Lung microvascular endothelial cell (primary cell): ENCODE results near the gene GBP7. TPM values are rescaled to one million over a fixed set of nuclear protein-coding genes. Genes with fewer than 3 reads are reported as not detected.
A peak's percentile ranks its signal among the peaks of the same experiment; 100 is the strongest.
"Not testable (repeated sequence)": the region's sequence is repeated elsewhere in the genome, so short reads cannot be mapped to it uniquely, and the experiment has no call there.

Experiments used
- DNase-seq, 2 donors: peaks; one replicate each; pipeline versions ENCODE4 v3.0.0 to v3.0.0-alpha.2; 2010; ENCODE audit warnings: low read depth in 2 of 2
- total RNA-seq: library from RNA; depleted of rRNA; stranded (reverse); fragments of >200 nt; gene quantifications from 2 replicates; pipeline ENCODE4 v1.2.1, GENCODE V29; 2014

GBP7 gene, protein sequence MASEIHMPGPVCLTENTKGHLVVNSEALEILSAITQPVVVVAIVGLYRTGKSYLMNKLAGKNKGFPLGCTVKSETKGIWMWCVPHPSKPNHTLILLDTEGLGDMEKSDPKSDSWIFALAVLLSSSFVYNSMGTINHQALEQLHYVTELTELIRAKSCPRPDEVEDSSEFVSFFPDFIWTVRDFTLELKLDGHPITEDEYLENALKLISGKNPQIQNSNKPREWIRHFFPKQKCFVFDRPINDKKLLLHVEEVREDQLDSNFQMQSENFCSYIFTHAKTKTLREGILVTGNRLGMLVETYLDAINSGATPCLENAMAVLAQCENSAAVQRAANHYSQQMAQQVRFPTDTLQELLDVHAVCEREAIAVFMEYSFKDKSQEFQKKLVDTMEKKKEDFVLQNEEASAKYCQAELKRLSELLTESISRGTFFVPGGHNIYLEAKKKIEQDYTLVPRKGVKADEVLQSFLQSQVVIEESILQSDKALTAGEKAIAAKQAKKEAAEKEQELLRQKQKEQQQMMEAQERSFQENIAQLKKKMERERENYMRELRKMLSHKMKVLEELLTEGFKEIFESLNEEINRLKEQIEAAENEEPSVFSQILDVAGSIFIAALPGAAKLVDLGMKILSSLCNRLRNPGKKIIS
- not detected in 2 replicates for total RNA-seq

DNA sequence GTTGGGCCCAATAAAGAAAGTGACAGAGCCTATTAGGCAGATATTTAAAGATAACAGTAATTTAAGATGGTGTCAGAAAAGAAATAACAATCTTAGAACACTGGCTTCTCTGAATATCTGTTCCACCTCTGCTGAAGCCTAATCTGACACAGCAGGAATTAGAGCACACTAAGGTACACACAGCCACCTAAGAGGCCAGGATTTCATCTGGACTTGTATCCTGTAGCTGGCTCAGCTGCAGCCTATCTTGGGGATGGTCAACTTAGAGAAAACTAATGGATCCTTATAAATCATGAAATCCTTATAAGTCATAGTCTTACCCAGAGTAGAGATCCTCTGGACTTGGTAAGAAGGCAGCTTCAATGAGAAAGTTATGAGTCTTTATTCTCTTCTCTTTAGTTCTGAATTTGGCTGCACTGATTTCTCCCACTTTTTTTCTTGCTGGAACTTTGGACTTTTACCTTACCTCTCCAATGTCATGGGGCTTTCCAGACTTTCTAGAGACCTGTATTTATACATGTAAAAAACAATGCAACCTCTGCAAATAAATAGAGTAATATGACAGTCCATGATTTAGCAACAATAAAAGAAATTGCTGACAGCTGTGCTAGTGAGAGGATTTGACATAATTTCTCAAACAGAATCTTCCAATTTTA, at the start of gene GBP7:
Gene GBP7 (minus strand): TSS at position 403 of the 656 bp plus-strand sequence. CDS start 4,068 bp downstream, outside the sequence.
- DNase-seq = no peak

DNA sequence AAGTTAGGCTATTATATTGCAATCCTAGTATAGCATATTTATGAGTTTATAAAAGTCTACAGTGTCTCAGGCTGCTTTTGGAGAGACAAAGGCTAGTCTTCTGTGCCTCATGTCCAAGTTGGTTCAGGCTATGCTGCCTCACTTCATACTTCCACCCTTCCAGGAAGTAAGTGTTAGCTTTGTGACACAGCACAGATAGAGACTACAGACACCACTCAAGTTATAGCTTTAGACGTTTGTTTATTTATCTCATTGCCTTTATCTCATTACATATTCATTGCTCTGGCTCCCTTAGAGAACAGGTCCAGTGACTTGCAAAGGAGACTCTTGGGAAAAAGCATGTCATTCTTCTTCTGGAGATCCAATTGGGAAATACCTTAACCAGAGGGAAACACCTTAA, 45.5 kb upstream of the GBP7 start:
- no peak for DNase-seq

DNA sequence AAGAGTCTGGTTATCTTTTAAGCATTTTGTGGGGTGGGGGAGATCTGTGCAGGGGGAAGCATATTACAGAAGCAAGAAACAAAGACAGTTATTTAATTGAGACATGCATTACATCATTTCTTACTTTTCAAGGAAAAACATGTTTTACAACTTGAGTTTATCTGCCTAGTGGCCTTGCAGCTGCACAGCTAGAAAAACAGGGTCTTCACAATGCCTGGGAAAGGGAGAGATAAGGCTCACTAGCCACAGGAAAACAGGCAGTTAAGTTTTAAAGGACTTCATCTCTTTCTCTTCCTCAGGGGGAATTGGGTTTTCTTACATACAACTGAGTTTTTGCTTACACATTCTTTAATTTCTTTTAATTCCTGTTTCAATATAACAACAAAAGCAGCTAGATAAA, 44.0 kb upstream of the GBP7 start:
- DNase-seq = not testable (repeated sequence)

DNA sequence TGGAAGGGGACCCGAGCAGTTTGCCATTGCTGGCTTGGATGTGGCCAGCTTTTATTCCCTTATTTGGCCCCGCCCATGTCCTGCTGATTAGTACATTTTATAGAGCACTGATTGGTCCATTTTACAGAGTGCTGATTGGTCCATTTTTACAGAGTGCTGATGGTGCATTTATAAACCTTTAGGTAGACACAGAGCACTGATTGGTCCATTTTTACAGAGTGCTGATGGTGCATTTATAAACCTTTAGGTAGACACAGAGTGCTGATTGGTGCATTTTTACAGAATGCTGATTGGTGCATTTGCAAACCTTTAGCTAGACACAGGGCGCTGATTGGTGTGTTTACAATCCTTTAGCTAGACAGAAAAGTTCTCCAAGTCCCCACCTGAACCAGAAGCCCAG, 43.1 kb upstream of the GBP7 start:
- not testable (repeated sequence) for DNase-seq

DNA sequence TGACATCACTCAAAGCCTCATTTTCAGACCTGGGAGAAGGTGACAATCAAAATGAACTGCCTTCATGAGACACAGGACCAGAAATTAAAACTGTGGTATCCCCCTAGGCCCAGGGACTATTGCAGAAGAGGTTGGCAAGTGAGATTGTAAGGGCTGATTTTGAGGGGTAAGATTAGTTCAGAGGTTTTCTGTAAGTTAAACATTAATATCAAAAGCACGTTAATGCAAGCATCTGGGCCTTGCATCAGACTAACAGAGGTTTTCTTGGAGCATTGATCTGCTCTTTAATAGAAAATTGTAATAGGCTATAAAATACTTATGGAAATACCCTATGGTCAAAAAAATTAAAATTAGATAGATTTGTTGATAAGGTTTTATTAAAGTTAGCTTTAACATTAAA, 37.5 kb upstream of the GBP7 start:
- DNase-seq = no peak

DNA sequence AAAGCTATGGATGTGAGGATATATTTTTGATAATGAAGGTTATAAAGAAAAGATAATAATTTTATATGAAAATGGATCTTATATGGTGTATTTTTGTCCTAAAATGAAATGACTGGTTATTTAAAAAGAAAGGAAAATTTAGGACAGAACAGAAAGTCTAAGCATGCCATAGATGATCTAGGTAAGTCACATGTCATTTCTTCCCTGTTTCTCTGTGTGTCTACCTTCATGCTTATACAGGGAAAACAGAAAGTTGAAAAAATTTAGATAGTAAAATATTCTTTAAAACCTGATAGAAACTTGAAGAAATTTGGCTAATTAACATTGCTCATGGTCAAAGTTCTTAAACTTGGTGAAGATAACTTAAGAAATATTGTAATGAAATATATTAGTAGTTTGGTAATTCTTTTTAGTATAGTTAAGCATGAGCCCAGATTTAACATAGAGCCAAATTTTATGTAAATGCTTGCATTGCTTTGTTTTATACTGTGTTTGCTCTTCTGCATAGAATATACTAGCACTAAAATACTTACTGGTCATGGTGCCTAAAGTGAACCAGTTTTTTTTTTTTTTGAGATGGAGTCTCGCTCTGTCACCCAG, 35.3 kb upstream of the GBP7 start:
- DNase-seq = no peak

DNA sequence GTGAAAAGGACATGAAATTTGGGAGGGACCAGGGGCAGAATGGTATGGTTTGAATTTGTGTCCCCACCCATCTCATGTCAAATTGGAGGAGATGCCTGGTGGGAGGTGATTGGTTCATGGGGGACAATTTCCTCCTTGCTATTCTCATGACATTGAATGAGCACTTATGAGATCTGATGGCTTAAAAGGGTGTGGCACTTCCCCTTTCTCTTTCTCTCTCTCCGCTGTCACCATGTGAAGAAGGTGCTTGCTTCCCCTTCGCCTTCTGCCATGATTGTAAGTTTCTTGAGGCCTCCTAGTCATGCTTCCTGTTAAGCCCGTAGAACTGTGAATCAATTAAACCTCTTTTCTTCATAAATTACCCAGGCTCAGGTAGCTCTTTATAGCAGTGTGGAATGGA, 30.6 kb upstream of the GBP7 start:
- DNase-seq = no peak

DNA sequence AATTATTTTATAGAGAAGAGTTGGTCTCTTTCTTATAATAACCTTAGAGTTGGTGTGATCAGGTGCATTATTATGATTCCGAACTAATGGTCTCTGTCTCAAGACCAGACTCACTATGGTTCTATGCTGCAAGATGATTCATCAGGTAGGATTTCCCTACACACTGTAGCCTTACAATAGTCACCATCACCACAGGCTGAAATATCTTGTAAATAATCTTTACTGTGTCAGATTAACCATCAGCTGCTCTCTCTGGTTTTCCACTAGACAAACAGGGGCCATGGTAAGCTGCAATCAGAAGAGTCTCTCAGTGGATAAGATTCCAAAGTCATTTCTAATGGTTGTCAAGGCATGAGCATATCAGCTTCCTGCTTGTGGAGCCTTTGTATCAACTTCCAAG, 27.4 kb upstream of the GBP7 start:
- no peak for DNase-seq

DNA sequence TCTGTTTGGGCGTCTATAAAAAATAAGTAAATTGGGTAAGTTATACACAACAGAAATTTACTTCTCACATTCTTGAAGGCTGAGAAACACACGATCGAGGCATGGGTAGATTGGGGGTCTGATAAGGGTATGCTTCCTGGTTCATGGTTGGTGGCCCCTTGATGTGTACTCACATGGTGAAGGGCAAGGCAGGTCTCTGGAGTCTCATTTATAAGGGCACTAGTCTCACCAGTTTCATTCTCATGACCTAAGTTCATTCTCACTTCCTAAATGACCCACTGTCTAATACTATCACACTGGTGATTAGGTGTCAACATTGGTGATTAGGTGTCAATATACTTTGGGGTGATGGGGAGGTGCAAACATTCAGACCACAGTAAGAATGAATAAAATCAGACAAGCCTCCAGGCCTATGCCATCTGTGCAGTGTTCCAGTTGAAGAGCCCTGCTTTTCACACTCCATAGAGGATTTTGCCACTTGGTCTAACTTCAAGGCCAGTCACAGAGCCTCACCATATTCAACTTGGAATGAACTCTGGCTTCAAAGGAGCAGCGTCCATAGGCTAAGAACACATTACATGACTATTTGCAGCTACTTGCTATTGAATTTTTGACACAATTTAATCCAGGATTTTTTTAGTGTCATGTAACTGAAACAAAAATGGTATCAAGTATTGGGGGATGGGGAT, 25.4 kb upstream of the GBP7 start:
- DNase-seq = no peak

DNA sequence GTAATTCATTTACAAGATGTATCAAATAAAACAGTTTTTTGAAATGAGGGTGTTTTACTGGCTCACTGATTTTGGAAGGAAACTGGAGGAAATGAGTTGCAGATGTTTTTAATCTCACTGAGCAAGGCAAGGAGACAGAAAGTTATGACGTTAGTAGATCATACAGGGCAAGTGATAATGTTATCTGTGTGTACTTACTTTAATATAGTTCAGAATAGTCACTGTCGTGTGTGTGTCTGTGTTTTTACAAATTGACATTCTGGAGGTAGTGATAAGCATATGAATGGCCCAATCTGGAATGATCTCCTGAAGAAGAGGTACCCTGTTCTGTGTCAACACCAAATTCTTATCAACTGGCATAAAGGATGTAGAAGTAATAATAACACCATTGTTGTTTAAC, 24.9 kb upstream of the GBP7 start:
- no peak for DNase-seq

DNA sequence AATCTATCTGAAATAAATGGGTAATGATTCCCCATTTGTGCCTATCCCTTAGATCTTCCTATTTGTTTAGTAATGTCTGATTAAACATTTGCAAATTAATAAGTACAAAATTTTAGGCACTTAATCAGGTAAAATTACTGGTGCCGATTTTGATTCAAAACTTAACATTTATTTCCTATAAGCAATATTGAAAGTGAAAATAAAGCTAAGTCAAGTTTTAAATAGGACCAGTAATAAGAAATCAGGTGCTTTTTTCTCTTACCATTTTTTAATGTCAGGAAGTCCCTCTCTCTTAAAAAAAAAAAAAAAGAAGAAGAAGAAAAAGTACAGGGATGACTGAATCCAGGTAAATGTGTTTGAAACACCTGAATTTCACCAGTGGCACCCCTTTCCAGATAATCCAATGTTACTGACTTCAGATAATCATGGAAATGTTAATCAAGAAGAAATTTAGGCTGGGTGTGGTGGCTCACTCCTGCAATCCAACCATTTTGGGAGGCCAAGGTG, 23.8 kb upstream of the GBP7 start:
- no peak for DNase-seq

DNA sequence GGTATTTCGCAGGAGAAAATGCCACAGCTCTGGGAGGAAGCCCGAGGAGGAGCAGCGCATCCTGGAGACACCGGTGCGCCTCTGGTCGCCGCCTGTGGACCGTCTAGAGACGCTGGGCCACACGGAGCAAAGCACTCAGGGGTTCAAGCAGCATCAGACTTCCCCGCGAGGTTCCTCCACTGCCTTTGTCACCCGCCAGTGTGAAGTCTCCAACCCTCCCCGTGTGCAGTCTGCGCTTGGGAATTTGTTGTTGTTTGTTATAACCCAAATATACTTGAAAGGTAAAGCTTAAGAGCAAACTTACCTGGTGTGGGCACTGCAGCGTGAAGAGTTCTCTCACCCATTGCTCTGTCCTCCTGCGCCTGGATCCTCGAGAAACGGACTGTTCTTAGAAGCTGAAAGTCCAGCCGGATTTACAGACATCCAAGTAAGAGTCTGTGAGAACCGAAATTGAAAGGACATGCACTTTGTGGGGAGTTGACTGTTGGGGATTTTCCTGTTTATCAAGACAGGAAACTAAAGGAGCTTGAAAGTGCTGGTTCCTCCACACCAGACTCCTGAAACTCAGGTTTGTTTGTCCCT, 22.8 kb upstream of the GBP7 start, which contains the start of gene GBP4:
Gene GBP4 (minus strand): TSS at position 452 of the 582 bp plus-strand sequence. CDS start 108 bp downstream, at position 344.
- DNase-seq = peak; percentile 6 to 75

DNA sequence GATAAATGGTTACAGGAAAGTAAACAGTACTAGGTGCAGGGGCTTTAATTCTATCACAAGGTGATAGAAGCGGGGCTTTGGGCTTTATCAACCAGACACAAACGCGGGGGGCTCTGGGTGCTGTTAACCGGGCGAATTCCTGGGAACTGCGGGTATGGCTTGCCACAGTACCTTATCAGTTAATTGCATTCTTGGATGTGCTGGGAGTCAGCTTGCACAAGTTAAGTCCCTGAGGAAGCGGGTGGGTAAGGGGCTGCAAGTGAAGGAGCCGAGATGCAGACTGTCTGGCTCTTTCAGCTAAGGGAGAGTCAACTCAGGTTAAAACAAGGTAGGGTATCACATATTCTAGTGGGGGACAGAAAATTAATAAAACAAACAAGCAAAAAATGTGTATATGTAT, 22.3 kb upstream of the GBP7 start:
- no peak for DNase-seq

DNA sequence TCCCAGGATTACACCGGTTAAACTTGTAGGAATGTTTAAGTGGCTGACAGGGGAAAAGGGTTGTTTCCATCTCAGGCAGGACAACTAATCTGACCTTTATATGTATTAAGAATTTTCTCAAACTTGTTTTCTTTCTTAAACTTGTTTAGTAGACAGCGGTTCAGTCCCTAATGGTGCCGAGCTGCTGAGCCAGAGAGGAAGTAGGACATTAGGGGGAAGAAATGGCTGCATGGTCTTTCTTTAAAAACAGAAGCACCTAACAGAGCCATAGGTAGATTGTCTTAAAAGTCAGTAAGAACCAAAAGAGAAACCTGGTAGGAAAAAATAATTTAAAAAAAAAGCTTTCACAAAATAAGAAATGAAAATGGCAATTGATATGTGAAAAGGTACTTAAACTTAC, 19.7 kb upstream of the GBP7 start:
- DNase-seq = no peak

DNA sequence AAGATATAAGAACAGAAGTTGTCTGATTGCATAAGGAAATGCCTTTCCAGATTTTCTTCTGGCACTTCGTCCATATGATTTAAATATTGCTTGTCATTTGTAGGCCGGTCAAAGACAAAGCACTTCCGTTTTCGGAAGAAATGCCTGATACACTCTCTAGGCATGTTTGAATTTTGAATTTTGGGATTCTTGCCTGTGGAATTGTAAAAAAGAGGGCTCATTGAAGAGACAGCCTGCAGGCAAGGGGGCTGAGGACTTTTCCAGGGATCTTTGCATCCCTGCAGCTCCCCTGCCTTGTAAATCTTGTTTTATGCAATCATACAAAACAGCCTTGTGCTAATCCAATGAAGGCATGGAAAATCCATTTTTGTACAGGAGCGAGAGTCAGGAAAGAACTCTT, 15.5 kb upstream of the GBP7 start:
- no peak for DNase-seq

DNA sequence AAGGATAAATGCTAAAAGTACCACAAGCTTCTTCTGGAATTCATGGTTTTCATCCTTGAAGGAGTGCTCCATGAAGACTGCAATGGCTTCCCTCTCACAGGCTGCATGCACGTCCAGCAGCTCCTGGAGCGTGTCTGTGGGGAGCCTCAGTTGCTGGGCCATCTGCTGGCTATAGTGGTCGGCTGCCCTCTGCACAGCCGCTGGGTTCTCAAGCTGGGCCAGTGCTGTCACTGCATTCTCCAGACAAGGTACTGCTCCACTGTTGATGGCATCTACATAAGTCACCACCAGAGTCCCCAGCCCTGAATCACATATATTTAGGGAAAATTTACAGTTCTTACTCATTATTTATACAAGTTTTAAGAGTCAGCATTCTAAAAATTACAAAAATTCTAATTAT, 14.2 kb upstream of the GBP7 start:
- DNase-seq = no peak

DNA sequence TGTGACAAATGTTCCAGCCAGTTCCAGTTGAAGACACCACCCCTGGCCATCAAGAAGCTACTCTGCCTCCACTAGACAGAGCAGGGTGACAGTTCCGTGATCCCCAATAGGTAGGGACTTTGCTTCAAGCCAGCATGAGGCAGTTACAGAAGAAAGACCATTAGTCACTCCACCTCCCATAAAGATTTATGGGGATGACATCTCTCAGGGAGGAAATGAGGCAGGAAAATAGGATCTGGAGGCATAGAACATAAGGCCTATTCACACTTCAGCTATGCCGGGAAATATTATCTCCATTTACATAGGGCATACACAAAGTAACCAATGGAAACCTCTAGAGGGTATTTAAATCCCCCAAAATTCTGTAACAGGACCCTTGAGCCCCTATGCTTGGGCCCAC, 3.5 kb upstream of the GBP7 start:
- DNase-seq = peak in 1 of 2 donors; percentile 36

DNA sequence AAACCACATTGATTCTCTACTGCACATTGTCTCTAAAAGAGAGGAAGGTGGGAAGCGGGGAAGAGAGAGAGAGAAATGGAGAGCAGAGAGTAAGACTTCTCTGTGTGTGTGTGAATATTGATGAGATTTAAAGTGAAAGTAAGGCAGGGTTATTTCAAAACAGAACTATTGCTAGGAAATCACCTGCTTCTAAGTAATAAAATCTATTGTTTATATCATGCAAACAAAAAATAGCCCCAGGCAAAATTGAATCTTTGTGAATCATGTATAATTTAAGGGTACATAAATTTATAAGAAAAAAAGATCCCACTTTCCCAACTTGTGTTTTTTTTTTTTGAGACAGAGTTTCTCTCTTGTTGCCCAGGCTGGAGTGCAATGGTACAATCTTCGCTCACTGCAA, 1.2 kb upstream of the GBP7 start:
- no peak for DNase-seq

DNA sequence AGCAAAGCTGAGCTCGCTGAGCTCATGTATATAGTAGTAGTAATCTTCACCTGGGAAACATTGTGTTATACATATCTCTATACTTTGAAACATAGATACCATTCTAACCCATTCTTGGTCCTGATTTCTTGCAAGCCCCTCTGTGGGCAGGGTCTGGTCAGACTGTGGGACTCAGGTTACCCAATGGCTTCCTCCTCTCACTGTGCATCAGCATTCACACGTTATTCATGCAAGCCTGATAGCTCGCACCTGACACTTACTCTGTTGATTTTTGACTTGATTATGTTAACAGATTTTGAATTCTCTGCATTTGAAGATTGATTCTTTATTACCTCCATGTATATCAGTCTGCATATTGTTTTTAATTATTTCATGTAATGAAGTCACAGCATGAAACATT, 1.3 kb downstream of the GBP7 start:
- DNase-seq = no peak

DNA sequence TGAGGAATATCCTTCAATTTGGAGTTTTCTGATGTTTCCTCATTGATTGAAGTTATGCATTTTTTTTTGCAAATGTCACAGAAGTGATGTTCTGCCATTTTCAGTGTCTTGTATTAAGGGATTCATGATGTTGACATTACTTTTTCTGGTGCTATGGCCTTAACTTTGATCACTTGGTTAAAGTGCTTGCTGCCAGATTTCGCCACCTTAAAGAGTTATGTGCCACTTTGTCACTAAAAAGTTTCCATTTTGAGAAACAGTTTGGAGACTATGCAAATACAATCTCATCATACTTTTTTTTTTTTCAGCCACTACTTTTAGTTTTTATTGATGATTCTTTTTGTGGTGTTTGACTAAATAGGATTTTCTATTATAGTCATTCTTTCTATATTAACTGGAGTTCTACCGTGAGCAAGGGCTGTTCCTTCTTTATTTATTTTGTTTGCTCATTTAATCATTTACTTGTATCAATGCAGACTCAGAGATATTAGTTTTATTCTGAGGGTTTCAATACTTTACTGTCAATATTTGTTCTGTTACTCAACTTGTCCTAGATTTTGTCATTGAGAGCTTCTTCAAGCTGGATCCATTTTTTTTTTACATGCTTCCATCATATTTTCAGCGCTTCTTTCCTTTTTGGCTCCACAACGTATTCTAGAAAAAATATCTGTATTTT, 3.2 kb downstream of the GBP7 start:
- DNase-seq = no peak
